ENCODE measurements around the gene WIPF3. TPM values are rescaled to one million over a fixed set of nuclear protein-coding genes. Genes with fewer than 3 reads are reported as not detected.

WIPF3 gene, protein sequence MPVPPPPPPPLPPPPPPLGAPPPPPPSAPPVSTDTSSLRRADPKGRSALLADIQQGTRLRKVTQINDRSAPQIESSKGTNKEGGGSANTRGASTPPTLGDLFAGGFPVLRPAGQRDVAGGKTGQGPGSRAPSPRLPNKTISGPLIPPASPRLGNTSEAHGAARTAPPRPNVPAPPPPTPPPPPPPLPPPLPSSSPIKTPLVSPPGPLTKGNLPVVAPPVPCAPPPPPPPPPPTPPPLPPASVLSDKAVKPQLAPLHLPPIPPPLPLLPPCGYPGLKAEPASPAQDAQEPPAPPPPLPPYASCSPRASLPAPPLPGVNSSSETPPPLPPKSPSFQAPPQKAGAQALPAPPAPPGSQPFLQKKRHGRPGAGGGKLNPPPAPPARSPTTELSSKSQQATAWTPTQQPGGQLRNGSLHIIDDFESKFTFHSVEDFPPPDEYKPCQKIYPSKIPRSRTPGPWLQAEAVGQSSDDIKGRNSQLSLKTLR
- 11.6 TPM for total RNA-seq
- long read RNA-seq, partial matches to known transcripts, result 4 of 10 reads
- long read RNA-seq, other reads (novel, unspliced or antisense), result 6 of 10 reads

- DNase-seq (ENCODE audit: low spot score), result no peak
- intact Hi-C loops (cut with DNase I), result loop anchor here (5.0 kb wide), 1 partner anchor 51 kb away; no protein-coding TSS in a partner anchor
Observed at GRCh38 chr7:29806208-29806994, at the start of gene WIPF3. Gene WIPF3 (plus strand): TSS chr7:29806508. CDS start chr7:29834725, 28,217 bp downstream.

GRCh38 chr7:29763266-29763665 is 43.0 kb upstream of the WIPF3 start:
- DNase-seq (ENCODE audit: low spot score), result no peak
- intact Hi-C loops (cut with DNase I), result no loop called here

GRCh38 chr7:29764227-29764626 is 42.1 kb upstream of the WIPF3 start:
- intact Hi-C loops (cut with DNase I), result no loop called here
- no peak for DNase-seq (ENCODE audit: low spot score)

- intact Hi-C loops (cut with DNase I), result no loop called here
- DNase-seq (ENCODE audit: low spot score), result no peak
Observed at GRCh38 chr7:29765490-29765889, 40.8 kb upstream of the WIPF3 start.

DNA sequence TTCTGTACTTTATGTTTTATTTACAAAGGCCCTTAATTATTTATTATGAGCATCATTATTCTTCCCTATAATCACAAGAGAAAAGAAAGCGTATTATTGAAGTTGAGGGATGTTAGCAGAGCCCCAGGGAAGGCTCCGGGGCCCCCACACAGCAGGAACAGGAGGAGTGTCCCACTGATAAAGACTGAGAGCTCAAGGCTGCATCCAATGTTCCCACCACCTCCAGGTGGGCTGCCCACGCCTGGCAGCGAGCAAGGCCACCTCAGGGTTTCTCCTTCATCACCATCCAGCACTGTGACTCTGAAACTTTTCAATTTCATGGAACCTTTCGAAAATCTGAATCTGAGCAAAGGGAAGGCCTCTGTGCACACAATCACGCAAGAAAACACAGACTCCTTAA is 35.9 kb upstream of the WIPF3 start:
- intact Hi-C loops (cut with DNase I), result no loop called here
- no peak for DNase-seq (ENCODE audit: low spot score)

DNA sequence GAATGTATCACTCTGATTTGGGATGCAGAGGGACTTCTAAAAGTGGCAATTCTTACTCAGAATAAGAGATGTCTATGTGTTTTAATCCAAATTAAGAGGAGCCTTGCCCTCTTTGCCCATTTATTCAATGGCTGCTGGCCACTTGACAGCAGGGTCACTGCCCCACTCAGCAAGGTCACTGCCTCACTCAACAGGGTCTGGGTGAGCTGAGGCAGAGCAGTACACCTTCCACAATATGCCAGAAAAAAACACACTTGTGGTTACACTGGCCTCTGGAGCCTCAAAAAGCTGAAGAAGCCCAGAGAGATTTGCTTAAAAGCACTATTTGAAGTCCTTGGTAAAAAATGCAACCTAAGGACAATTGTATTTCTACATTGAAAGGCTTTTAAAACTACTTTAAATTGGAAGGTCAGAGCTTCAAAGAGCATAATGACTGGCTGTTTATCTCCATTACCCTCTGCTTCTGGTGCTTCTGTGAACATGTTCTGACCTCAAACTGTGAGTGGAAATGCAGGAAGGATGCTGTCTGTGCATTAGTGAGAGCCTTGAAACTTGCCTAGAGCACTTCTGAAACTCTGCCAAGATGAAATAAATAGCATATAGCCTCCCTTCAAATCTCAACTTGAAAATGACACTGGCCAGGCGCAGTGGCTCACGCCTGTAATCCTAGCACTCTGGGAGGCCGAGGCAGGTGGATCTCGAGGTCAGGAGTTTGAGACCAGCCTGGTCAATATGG is 35.1 kb upstream of the WIPF3 start:
- DNase-seq (ENCODE audit: low spot score), result no peak
- intact Hi-C loops (cut with DNase I), result no loop called here

DNA sequence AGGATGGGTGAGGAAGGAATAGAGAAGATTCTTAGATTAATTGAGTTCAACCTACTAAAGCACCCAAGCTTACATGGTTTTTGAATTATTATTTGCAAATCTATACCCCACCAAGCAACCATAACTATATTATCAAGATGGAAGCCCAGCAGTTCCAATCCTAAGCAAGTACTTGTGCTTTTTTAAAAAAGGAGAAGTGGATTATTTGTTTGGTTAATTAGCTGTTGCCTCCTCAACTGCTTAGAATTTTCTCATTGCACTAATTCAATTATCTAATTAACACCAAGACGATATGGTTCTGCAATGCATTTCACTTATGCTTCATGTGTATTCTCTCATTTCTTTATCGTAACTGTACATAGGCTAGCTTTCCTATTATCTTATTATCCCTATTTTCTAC is 27.3 kb upstream of the WIPF3 start:
- no peak for DNase-seq (ENCODE audit: low spot score)
- intact Hi-C loops (cut with DNase I), result no loop called here

DNA sequence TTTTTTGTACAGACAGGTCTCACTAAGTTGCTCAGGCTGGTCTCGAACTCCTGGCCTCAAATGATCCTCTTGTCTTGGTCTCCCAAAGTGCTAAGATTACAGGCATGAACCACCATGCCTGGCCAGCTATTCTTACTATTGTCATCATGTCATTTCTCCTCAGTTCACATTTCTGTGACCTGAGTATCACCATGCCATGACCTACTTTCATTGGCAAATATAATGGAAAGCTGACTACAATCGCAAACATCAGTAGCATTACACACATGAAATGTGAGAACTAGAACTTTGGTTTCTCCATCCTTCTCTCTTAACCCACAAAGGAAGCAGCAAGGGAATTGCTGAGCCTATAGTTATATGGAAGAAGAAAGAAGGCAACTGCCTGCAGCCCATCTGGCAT is 26.0 kb upstream of the WIPF3 start:
- intact Hi-C loops (cut with DNase I), result no loop called here

GRCh38 chr7:29783671-29784070 is 22.6 kb upstream of the WIPF3 start:
- no peak for DNase-seq (ENCODE audit: low spot score)
- intact Hi-C loops (cut with DNase I), result no loop called here

More for the DNA sequence above, 26.0 kb upstream of the WIPF3 start:
- no peak for DNase-seq (ENCODE audit: low spot score)

DNA sequence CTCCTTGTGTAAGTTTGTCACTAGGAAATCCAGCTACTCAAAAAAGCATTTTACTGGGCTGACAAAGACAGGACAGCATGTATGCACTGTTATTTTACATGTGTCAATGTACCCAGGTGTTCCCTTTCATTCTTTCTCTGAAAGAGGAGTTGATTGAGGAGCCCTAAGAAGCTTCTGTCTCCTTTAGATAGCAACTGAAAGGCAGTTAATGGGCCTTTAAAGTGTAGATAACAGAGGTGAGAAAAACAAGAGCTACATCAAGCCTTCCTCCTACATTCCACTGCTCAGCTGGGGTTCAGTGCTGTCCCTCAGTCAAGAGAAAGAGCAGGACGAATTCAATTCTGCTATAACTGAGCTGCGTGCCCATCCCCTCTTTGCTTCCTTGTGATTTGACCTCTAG is 12.8 kb upstream of the WIPF3 start:
- intact Hi-C loops (cut with DNase I), result no loop called here
- no peak for DNase-seq (ENCODE audit: low spot score)

GRCh38 chr7:29794959-29795629 is 11.2 kb upstream of the WIPF3 start:
- intact Hi-C loops (cut with DNase I), result no loop called here
- no peak for DNase-seq (ENCODE audit: low spot score)

GRCh38 chr7:29795696-29796580 is 10.4 kb upstream of the WIPF3 start:
- DNase-seq (ENCODE audit: low spot score), result no peak
- intact Hi-C loops (cut with DNase I), result no loop called here

GRCh38 chr7:29797112-29797944 is 9.0 kb upstream of the WIPF3 start:
- DNase-seq (ENCODE audit: low spot score), result no peak
- intact Hi-C loops (cut with DNase I), result no loop called here

DNA sequence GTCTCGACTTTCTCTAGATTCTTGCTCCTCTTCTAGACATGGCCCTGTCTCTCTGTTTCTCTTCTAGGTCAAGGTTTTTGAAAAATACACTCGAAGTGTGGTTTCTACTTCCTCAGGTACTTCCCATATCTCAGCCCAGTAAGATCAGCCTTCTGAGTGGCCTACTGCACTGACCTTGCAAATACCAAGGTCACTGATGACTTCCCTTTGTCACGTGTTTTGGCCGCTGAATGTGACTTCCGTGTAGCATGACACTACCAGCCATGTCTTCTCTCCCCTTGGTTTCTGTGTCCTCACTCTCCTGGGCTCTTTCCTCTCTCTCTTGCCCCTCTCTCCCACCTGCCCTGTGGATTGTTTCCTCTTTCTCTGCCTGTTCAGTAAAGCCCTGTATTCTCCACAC is 7.9 kb upstream of the WIPF3 start:
- DNase-seq (ENCODE audit: low spot score), result no peak
- intact Hi-C loops (cut with DNase I), result no loop called here

GRCh38 chr7:29801929-29802328 is 4.4 kb upstream of the WIPF3 start:
- no peak for DNase-seq (ENCODE audit: low spot score)
- intact Hi-C loops (cut with DNase I), result no loop called here

DNA sequence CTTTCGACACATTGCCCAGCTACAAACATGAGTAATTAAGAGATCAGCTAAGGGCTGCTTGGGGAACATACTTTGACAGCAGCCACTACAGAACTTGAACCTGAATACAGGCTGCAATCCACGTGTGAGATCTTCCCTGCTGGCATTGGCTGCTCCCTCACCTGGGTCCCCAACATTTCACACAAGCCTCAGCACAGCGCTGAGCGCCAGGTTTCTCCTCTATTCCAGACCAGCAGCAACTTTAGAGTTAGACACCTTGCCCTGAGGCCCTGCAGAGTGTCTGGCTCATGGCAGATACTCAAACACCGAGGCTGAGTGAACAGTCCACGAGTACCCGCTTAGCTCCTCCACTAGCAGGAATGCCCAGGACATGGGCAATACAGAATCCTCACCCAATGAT is 1.3 kb upstream of the WIPF3 start:
- intact Hi-C loops (cut with DNase I), result loop anchor here (5.0 kb wide), 1 partner anchor 52 kb away; no protein-coding TSS in a partner anchor

DNA sequence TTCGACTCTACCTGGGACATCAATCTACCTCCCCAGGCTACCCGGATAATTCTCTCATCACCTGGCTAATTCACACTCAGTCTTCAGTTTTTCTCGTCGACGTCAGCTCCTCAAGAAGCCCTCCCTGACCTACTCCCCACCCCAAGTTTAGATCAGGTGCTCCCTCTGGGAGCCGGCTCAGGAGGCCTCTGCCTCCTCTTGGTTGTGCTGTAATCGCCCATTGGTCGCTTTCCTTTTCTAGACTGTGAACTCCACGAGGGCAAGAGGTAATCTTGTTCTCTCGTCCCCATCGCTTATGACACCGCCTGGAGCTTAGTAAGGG is 461 bp upstream of the WIPF3 start:
- intact Hi-C loops (cut with DNase I), result loop anchor here (5.0 kb wide), 1 partner anchor 51 kb away; no protein-coding TSS in a partner anchor
- no peak for DNase-seq (ENCODE audit: low spot score)

More for the DNA sequence above, 1.3 kb upstream of the WIPF3 start:
- no peak for DNase-seq (ENCODE audit: low spot score)
